Spleen (tissue), 7 donors: ENCODE results near the gene DDX24.

Experiments used
- POLR2AphosphoS5 ChIP-seq, 3 donors: sonication (generic); formaldehyde crosslinking; IDR thresholded peaks; one replicate each; pipeline ENCODE4 v1.5.1; 2017; ENCODE audit warnings: antibody characterized with exemption in 3 of 3
- TF ChIP-seq, protein P1 (sequence below), 11 experiments: fragments of 200-600 bp in 7 of 11; fragments of 450-650 bp in 4 of 11; sonication (generic) in 4 of 11; IDR thresholded peaks in 8 of 11; conservative IDR thresholded peaks in 3 of 11; 1 replicate in 7 of 11; 2 replicates in 4 of 11; pipeline versions ENCODE4 v1.4.0 to v1.8.0; 2016 to 2021; ENCODE audit warnings: antibody characterized with exemption in 11 of 11, inconsistent platforms in 4 of 11, mild to moderate bottlenecking in 1 of 11
- donor health status: DM: no; HTN: no; CAD: no; lungs with moderate emphysema.
- donor health status: DM: no; HTN: no; CAD: no.
- donor health status: DM: no; HTN: no; CAD: no.

DNA sequence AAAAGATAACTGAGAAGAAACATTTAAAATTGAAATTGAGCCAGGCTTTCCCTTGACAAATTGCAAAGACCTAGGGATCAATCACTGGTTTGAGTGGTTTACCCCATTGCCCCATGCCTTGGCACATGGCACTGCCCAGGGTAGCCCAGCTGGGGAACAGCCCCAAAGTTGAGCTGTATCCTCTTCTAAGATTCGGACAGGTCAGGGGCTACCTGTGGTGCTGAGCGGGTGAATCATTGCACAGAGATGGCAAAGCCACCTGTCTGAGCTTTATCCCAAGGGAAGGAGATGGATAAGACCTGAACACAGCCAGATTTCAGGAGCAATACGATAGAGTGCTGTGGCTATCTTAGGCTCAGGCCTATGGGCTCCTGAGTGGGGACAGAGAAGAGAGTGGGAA lies 41.4 kb upstream of the DDX24 start:
- TF ChIP-seq, protein P1, sequence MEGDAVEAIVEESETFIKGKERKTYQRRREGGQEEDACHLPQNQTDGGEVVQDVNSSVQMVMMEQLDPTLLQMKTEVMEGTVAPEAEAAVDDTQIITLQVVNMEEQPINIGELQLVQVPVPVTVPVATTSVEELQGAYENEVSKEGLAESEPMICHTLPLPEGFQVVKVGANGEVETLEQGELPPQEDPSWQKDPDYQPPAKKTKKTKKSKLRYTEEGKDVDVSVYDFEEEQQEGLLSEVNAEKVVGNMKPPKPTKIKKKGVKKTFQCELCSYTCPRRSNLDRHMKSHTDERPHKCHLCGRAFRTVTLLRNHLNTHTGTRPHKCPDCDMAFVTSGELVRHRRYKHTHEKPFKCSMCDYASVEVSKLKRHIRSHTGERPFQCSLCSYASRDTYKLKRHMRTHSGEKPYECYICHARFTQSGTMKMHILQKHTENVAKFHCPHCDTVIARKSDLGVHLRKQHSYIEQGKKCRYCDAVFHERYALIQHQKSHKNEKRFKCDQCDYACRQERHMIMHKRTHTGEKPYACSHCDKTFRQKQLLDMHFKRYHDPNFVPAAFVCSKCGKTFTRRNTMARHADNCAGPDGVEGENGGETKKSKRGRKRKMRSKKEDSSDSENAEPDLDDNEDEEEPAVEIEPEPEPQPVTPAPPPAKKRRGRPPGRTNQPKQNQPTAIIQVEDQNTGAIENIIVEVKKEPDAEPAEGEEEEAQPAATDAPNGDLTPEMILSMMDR (IDR thresholded peaks at IDR 0.05 in 8 of 11, conservative IDR thresholded peaks at IDR 0.05 in 3 of 11) = no peak
- TF ChIP-seq POLR2AphosphoS5 (IDR thresholded peaks at IDR 0.05) = no peak
